HG03280 (cell line): ENCODE measurements around the gene KIR3DL2.
"Not testable (repeated sequence)": the region's sequence is repeated elsewhere in the genome, so short reads cannot be mapped to it uniquely, and the experiment has no call there.

Experiments used
- ATAC-seq: cut with Tn5 transposase; IDR thresholded peaks from one replicate; pipeline ENCODE4 v1.9.1; 2021; ENCODE audit warnings: mild to moderate bottlenecking, moderate library complexity; ENCODE audit not compliant: unreplicated experiment

KIR3DL2 gene

DNA sequence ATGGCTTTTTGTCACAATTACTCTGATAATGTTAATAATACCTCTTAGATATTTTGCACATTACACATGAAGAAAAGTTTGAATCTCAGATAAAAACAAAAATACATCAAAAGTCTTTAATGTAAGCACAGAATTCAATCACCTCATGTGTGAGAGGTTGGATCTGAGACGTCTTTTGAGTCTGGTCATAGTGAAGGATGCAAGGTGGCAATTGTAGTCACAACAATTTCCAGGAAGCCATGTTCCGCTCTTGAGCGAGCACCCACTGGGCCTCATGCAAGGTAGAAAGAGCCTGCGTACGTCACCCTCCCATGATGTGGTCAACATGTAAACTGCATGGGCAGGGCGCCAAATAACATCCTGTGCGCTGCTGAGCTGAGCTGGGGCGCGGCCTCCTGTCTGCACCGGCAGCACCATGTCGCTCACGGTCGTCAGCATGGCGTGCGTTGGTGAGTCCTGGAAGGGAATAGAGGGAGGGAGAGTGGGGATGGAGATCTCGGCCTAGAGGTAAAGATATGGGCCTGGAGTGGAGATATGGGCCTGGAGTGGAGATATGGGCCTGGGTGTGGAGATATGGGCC is at the start of gene KIR3DL2:
KIR3DL2 (plus strand) TSS at position 383 of the 580 bp plus-strand sequence; CDS start at position 416, 33 bp downstream.
- not testable (repeated sequence) for ATAC-seq

DNA sequence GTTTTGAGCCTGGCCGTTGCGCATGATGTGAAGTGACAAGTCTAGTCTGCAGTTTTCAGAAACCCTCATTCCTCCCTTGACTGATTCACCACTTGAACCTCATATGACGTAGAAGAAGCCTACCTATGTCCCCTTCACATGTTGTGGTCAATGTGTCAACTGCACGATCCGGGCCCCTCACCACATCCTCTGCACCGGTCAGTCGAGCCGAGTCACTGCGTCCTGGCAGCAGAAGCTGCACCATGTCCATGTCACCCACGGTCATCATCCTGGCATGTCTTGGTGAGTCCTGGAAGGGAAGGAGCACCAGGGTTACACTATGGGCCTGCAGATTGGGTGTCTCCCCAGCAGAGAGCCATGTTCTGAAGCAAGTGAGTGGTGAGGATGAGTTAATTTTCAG is 46.8 kb upstream of the KIR3DL2 start, which contains the start of gene KIR2DL4:
KIR2DL4 (plus strand) TSS at position 201 of the 400 bp plus-strand sequence; CDS start at position 243, 42 bp downstream.
- no peak for ATAC-seq

DNA sequence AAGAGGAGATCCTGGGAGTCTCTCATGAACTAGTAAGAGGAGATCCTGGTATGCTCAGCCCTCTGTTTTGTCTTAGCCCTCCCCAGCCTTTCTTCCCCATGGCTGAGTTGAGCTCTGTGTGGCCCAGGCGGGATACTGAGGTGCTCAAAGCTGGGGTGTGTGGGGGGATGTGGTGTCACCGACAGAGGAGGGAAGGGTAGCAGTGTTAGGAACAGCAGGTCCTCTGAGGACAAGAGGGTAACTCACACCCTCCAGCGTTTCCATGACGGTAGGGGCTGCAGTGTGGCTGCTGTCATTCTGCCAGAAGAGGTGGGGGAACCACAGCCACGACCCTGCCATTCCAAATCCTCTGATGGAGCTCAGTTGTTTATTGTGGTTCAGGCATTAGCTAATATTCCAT is 46.1 kb upstream of the KIR3DL2 start:
- no peak for ATAC-seq

DNA sequence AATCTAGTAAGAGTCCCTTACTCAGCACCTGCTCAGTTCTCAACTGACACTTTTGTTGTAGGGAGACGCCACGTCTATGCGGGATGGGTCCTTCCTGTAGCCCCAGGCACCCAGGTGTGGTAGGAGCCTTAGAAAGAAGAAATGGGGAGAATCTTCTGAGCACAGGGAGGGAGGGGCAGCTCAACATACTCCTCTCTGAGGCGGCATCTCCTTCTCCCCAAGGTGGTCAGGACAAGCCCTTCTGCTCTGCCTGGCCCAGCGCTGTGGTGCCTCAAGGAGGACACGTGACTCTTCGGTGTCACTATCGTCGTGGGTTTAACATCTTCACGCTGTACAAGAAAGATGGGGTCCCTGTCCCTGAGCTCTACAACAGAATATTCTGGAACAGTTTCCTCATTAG is 45.7 kb upstream of the KIR3DL2 start:
- ATAC-seq = no peak

DNA sequence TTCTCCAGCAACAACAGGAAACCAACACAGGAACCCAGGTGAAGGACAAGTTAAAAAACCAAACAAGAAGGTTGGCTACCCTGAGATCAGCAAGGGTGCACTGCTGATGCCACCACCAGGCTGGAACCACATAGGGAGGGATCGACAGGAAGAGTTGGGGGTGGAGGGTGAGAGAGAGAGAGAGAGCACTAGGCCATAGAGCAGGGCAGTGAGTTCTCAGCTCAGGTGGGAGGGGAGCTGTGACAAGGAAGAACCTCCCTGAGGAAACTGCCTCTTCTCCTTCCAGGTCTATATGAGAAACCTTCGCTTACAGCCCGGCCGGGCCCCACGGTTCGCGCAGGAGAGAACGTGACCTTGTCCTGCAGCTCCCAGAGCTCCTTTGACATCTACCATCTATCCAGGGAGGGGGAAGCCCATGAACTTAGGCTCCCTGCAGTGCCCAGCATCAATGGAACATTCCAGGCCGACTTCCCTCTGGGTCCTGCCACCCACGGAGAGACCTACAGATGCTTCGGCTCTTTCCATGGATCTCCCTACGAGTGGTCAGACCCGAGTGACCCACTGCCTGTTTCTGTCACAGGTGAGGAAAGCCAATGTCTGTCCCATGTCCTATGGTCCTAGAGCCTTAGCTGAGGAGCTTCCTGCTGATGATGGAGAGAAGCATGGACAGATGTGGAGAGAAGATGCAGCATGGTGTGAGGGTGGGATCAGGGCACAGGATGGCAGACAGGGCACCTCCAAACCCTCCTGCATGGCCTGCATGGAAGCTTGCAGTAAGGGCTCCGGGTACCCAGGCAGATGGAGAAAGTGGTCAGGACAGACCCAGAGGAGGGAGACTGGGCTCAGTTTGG is 44.4 kb upstream of the KIR3DL2 start:
- ATAC-seq = no peak

DNA sequence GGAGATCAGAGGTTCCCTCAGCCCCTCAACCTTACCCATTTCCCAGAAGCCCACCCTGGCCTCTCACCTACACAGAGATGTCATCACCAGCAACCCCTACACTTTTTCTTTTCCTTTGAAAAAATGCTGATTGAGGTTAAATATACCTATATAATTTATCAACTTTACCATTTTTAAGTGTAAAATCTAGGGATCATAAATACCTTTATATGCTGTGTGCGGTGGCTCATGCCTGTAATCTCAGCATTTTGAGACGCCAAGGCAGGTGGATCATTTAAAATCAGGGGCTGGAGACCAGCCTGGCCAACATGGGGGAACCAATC is 43.8 kb upstream of the KIR3DL2 start:
- no peak for ATAC-seq

DNA sequence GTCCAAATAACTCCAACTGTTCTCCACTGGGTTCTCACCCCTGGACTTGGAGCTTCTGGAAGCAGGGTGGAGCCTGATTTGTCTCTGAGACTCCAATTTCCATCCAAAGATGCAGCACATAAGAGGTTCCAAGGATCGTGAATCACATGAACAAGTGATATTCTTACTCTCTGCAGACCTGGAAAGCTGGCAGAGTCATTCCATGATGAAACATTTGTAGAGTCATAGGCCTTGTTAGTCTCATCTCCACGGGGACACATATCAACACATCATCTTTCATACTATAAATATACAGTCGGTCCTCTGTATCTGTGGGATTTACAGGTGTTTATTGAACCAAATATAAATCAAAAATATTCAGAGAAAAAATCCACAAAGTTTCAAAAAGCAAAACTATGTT is 35.7 kb upstream of the KIR3DL2 start:
- not testable (repeated sequence) for ATAC-seq

DNA sequence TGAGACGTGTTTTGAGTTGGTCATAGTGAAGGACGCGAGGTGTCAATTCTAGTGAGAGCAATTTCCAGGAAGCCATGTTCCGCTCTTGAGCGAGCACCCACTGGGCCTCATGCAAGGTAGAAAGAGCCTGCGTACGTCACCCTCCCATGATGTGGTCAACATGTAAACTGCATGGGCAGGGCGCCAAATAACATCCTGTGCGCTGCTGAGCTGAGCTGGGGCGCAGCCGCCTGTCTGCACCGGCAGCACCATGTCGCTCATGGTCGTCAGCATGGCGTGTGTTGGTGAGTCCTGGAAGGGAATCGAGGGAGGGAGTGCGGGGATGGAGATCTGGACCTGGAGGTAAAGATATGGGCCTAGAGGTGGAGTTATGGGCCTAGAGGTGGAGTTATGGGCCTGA is 34.0 kb upstream of the KIR3DL2 start, which contains the start of gene KIR3DL1:
KIR3DL1 (plus strand) TSS at position 218 of the 400 bp plus-strand sequence.
- ATAC-seq = not testable (repeated sequence)

DNA sequence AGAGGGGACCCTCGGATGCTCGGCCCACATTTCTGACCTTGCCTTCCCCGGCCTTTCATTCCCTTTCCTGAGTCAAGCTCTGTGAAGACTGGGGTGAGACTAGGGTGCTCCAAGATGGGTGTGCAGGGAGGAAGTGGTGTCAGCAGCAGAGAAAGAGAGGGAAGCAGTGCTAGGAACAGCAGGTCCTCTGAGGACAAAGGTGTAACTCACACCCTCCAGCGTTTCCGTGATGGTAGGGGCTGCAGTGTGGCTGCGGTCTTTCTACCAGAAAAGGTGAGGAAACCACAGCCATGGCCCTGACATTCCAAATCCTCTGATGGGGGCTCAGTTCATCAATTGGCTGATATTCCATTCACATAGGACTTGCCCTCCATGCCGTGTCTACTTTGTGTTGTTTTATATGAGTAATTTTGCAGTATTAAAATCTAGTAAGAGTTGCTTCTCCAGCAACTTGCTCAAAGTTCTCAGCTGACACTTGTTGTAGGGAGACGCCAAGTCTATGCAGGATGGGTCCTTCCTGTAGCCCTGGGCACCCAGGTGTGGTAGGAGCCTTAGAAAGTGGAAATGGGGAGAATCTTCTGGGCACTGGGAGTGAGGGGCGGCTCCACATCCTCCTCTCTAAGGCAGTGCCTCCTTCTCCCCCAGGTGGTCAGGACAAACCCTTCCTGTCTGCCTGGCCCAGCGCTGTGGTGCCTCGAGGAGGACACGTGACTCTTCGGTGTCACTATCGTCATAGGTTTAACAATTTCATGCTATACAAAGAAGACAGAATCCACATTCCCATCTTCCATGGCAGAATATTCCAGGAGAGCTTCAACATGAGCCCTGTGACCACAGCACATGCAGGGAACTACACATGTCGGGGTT is 32.3 kb upstream of the KIR3DL2 start:
- no peak for ATAC-seq

DNA sequence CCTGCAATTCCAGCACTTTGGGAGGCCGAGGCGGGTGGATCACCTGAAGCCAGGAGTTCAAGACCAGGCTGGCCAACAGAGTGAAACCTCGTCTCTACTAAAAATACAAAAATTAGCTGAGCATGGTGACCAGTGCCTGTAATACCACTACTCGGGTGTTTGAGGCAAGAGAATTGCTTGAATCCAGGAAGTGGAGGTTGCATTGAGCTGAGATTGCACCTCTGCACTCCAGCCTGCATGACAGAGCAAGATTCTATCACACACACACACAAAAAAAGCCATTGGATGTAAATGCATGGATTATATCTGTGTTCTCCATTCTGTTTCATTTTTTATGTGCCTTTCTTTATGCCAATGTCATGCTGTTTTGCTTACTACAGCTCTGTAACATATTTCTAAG is 25.8 kb upstream of the KIR3DL2 start:
- ATAC-seq = not testable (repeated sequence)

DNA sequence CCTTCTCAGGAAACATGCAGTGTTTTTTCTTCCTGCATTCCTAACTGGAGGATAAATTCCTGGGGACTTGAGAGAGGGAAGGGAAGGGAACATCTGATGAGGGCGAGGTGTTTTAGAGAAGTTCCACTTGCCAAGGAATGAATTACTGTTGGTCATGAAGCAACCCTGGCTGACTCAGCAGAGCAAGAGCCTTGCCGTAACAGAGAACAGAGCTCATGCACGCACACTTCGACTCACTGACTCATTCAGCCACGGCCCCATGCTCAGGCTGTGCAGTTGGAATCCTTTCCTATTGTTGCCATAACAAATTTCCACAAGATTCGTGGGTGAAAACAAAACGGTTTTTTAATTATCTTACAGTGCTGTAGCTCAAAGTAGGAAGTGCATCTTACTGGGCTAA is 24.9 kb upstream of the KIR3DL2 start:
- ATAC-seq = not testable (repeated sequence)

DNA sequence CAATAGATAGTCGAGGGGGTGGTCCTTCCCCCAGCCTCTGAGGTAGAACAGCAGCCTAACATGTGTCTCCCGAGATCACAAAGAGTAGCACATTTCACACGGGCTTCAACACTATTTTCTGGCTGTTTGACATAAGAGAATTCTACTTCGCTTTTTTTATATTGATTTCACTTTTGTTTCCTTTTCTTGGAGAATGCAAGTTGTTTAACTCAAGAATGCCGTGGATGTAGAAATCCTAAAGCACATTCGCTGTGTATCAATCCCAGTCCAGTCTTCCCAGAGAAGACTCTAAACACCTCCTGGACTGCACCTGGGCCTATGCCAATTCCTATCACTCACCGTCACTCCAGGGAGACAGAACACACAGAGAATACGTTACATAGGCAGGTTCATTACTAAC is 22.2 kb upstream of the KIR3DL2 start:
- ATAC-seq = not testable (repeated sequence)

DNA sequence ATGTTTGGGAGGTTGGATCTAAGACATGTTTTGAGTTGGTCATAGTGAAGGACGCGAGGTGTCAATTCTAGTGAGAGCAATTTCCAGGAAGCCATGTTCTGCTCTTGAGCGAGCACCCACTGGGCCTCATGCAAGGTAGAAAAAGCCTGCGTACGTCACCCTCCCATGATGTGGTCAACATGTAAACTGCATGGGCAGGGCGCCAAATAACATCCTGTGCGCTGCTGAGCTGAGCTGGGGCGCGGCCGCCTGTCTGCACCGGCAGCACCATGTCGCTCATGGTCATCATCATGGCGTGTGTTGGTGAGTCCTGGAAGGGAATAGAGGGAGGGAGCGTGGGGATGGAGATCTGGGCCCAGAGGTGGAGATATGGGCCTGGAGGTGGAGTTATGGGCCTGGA is 17.7 kb upstream of the KIR3DL2 start, which contains the start of gene KIR2DS4:
KIR2DS4 (plus strand) TSS at position 181 of the 400 bp plus-strand sequence.
- ATAC-seq = not testable (repeated sequence)

DNA sequence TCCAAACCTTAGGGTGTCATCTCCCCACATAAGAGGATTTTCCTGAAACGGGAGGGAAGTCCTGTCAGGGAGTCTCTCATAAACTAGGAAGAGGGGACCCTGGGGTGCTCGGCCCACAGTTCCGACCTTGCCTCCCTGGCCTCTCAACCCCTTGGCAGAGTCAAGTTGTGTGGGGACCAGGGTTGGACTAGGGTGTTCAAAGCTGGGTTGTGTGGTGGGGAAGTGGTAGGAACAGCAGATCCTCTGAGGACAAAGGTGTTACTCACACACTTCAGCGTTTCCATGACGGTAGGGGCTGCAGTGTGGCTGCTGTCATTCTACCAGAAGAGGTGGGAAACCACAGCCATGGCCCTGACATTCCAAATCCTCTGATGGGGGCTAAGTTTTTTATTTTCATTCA is 15.1 kb upstream of the KIR3DL2 start:
- not testable (repeated sequence) for ATAC-seq

DNA sequence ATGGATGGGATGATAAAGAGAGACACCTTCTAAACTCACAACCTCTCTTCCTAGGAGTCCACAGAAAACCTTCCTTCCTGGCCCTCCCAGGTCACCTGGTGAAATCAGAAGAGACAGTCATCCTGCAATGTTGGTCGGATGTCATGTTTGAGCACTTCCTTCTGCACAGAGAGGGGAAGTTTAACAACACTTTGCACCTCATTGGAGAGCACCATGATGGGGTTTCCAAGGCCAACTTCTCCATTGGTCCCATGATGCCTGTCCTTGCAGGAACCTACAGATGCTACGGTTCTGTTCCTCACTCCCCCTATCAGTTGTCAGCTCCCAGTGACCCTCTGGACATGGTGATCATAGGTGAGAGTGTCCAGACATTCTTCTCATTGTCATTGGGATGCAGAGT is 12.7 kb upstream of the KIR3DL2 start:
- not testable (repeated sequence) for ATAC-seq

DNA sequence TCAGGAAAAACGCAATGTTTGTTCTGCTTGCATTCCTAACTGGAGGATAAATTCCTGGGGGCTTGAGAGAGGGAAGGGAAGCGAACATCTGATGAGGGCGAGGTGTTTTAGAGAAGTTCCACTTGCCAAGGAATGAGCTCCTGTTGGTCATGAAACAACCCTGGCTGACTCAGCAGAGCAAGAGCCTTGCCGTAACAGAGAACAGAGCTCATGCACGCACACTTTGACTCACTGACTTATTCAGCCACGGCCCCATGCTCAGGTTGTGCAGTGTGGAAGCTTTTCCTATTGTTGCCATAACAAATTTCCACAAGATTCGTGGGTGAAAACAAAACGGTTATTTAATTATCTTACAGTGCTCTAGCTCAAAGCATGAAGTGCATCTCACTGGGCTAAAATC is 7.1 kb upstream of the KIR3DL2 start:
- ATAC-seq = not testable (repeated sequence)

DNA sequence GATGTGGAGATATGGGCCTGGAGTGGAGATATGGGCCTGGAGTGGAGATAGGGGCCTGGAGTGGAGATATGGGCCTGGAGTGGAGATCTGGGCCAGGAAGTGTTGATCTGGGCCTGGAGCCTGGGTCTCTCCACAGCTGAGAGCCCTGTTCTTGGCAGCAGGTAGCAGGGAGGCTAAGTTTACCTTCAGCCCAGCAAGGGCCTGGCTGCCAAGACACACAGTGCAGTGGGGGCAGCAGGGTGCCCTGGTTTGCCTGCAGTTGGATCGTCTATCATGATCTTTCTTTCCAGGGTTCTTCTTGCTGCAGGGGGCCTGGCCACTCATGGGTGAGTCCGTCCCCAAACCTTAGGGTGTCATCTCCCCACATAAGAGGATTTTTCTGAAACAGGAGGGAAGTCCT is 687 bp downstream of the KIR3DL2 start:
- ATAC-seq = no peak

DNA sequence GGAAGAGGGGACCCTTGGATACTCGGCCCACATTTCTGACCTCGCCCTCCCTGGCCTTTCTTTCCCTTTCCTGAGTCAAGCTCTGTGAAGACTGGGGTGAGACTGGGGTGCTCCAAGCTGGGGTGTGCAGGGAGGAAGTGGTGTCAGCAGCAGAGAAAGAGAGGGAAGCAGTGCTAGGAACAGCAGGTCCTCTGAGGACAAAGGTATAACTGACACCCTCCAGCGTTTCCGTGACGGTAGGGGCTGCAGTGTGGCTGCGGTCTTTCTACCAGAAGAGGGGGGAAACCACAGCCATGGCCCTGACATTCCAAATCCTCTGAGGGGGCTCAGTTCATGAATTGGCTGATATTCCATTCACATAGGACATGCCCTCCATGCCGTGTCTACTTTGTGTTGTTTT is 1.1 kb downstream of the KIR3DL2 start:
- ATAC-seq = no peak

DNA sequence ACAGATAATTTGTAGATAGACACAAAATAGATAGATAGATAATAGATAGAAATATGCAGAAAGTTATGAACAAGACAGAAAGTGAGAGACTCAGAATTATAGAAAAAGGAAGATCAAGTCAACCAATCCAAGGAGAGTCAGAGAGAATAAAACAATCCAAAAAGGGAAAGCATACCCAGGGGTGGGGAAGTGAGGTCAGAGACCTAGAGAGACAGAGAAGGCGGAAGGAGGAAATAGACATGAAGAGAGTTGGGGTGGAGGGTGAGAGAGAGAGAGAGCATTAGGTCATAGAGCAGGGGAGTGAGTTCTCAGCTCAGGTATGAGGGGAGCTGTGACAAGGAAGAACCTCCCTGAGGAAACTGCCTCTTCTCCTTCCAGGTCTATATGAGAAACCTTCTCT is 5.0 kb downstream of the KIR3DL2 start:
- ATAC-seq = not testable (repeated sequence)

DNA sequence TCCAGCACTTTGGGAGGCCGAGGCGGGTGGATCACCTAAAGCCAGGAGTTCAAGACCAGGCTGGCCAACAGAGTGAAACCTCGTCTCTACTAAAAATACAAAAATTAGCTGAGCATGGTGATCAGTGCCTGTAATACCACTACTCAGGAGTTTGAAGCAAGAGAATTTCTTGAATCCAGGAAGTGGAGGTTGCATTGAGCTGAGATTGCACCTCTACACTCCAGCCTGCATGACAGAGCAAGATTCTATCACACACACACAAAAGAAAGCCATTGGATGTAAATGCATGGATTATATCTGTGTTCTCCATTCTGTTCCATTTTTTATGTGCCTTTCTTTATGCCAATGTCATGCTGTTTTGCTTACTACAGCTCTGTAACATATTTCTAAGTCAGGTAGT is 8.2 kb downstream of the KIR3DL2 start:
- ATAC-seq = not testable (repeated sequence)

DNA sequence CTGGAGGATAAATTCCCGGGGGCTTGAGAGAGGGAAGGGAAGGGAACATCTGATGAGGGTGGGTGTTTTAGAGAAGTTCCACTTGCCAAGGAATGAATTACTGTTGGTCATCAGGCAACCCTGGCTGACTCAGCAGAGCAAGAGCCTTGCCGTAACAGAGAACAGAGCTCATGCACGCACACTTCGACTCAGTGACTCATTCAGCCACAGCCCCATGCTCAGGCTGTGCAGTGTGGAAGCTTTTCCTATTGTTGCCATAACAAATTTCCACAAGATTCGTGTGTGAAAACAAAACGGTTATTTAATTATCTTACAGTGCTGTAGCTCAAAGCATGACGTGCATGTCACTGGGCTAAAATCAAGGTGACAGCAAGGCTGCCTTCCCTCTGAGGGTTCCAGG is 9.2 kb downstream of the KIR3DL2 start:
- not testable (repeated sequence) for ATAC-seq
